ENCODE results near the gene ATP5F1D.

The ATP5F1D gene

DNA sequence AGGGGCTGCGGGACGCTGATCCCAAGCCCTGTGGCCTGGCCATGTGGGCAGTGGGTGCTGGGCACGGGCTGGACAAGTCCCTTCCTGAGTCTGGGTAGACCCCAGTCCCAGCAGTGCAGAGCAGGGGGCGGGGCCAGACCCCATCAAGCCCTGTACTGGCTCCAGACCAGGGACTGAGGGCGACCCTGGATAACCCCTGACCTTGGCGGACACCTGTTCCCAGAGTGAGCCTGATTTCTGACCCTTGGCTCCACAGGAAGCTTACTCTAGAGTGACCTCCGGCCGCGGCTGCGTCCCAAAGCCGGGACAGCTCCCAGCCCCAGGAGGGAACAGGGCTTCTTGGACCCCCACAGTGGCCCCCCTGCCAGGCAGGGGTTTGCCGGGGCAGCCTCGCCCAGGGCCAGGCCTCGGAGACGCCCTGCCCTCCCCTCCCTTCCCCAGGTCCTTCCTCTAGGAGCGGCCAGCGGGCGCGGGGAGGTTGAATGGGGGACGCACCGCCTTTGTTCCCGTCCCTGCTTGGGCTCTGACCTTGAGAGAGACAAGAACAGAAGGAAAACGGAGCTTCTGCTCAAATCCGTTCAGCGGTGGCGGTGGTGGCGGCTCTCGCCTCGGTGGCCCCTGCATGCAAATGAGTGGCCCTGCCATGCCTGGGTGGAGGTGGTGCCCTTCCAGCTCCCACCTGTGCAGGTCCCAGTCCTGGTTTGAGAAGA lies 41.8 kb downstream of the ATP5F1D start:
- no peak for DNase-seq (ENCODE audit: low spot score)

DNA sequence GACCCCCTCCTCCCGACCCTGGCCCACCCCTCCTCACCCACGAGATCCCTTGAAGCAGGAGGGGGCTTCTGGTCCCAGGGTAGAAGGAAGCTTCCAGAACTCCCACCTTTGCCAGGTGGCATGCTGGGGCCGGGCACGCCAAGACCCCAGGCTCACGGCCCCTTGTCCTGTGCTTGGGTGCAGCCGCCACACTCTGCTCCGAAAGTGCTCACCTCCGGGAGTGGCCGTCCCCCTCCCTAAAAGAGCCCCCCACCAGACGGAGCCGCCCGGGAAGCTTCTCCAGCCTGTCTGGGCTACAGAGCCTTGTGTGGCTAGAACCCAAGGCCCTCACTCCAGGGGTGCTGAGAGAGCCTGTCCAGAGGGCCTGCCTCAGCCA lies 42.4 kb downstream of the ATP5F1D start:
- no peak for DNase-seq (ENCODE audit: low spot score)

DNA sequence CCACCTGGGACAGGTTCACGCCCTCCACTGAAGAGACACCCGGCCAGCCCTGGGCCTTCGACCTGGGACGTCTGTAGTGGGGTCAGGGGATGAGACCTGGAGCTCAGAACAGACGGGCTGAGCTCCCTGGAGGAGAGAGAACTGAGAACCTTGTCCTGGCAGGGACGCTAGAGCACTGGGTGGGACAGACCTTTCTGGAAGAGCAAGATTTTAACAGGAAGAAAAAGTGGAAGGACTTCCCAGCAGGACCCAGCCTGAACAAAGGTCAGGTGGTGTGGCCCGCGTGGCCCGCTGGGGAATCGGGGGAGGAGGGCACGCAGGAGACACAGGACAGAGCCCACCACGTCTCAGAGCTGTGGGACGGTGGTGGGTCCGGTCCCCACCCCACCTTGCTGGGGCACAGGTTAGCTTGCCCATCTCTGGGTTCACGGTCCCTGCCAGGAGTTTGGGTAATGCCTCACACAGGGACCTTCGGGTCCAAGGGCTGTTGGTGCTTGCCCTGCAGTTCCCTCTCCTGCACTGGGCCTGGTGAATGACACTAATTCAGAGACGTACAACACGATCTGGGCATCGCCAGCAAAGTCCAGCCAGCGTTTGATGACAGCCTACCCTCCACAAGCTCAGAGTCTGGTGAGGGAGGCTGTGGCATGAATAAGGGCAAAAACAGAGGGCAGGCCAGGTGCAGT lies 42.9 kb downstream of the ATP5F1D start:
- DNase-seq (ENCODE audit: low spot score) = no peak

DNA sequence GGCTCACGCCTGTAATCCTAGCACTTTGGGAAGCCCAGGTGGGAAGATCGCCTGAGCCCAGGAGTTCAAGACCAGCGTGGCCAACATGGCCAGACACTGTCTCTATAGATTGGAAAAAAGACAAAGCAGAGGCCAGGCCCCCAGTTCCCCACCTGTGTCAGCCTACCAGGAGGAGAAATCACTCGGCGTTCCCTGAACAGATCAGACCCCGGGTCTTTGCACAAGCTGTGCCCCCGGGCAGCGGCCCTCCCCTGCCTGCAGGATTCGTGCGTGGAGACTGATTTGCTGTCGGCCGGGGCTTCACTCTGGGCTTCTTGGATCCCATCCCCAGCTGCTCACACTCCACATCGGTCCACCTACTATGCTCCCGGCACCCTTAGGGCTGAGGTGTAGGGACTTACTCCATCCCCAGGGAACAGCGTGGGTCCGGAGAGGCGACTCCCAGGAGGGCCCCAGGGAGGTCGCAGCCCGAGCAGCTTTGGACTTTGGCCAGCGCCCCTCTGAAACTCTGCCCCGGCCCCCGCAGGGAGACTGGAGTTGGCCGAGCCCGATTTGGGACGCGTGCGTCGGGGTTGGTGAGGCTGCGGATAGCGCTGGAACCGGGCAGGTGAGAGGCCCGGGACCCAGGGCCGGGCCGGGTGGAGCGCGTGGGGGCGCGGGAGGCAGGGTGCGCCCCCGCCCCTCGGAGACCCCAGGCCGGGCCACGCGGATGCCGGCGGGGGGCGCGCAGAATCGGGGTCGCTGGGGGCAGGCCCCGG lies 43.6 kb downstream of the ATP5F1D start:
- no peak for DNase-seq (ENCODE audit: low spot score)

DNA sequence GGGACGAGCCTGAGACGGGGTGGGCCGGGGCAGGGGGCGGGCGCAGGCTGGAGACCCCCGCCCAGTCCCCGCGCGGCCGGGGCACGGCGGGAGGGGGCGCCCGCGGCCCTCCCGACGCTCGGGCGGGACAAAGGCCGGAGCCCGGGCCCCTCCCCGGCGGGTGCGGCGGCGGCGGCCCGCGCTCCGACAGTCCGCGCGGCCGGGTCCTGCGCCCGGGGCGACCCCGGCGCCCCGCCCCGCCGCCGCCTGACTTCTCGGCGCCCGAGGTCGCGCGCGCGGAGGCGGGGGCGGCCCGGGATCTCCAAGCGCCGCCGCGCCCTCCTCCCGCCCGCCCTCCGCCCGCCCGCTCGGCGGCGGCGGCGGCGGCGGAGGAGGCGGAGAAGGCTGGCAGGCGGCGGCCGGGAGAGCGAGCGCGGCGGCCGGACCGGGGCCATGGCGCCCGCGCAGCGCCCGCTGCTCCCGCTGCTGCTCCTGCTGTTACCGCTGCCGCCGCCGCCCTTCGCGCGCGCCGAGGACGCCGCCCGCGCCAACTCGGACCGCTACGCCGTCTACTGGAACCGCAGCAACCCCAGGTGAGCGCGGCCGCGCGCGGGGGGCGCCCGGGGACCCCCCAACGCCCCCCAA lies 44.3 kb downstream of the ATP5F1D start, which contains the start of gene EFNA2:
Gene EFNA2, plus strand, starts transcription at position 137 of the 624 bp plus-strand sequence. Its CDS starts 296 bp downstream, at position 433.
- DNase-seq (ENCODE audit: low spot score) = peak; percentile 56

DNA sequence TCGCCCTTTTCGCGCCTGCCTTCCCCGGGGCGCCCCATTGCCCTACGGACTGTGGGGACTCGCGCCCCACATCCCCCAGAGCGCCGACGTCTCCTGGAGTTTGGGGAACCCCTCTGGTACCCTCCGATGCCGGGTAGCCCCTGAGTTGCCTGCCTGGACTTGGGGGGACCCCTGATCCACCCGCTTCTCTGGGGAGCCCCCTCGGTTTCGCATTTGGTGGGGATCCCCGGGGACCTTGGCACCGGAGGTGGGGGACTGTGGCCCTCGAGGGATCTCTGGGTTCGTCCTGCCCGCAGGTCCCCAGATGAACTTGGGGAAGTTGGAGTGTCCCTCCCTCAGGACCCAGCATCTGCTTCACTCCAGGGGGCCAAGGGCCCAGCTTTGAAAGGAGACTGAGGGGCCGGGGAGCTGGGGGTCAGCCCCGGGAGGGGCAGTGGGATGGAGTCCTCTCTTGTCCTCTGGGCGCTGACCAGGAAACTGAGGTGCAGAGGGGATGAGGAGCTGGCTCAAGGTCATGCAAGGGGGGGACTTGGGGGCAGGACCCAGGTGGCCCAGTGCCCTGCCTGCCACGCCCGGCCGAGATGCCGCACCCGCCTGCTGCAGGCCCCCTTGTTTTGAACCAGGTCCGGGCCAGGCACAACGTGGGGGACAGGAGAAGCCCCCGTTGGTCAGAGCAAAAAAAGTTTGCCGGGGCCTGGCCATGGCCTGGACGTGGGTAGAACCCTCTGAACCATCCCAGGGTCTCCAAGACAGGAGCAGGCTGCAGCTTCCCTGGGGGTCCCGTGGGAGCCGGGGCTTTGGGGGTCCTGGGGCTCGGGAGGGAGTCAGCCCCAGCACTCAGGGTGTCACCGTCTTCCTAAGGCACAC lies 45.2 kb downstream of the ATP5F1D start:
- DNase-seq (ENCODE audit: low spot score) = no peak

DNA sequence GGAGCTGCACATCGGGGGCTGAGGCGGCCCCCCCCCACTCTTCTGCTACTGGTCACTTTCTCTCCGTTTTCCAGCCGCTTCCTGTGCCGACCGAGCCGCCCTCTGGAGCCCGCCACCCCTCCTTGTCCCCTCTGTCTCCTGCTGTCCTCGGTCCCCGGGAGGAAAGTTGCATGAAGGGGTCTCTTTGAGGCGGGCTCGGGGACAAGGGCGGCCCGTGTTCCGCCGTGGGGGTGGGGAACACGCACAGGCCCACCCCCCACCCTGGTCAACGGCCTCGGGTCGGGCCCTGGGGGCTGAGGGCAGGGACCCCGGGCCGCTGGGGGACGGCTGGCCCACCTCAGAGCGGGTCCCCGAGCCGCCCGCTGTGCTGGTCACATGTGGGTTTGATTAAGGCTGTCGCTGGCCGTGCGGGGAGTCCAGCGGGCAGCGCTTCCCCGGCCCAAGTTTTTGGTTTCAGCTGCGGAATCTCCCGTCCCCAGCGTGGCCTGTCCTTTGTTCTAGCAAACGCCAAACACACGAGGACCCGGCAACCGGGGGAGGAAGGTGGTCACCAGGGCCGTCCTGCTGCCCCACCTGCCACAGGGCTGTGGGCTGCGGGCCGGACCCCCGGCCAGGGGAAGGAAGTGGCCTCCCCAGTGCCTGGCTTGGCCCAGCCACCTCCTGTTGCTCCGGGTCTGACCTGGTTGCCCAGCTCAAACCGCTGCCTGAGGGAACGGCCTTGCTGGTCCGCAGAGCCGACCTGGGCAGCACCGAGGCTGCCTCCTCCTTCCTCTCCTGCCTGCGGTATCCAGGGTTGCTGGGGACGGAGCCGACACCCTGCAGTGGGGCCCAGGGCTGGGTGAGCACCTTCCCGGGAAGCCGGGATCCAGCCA lies 46.0 kb downstream of the ATP5F1D start:
- DNase-seq (ENCODE audit: low spot score) = peak; percentile 70

DNA sequence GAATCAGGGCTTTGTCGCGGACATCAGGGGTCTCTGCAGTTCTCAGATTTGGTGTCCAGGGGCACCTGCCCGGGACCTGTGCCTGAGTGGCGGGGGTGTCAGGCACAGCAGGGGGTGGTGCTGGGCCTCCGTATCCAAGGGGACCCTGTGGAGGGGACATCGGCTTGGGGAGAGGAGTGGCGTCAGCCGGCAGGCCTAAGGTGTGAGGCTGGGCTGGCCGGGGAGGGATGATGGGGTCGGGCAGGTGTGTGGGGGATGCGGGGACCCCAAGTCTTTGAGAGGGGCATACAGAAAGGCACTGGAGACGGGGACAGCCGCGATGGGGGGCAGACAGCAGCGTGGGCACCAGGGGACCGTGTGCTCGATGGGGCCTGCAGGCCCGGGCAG lies 46.7 kb downstream of the ATP5F1D start:
- no peak for DNase-seq (ENCODE audit: low spot score)

DNA sequence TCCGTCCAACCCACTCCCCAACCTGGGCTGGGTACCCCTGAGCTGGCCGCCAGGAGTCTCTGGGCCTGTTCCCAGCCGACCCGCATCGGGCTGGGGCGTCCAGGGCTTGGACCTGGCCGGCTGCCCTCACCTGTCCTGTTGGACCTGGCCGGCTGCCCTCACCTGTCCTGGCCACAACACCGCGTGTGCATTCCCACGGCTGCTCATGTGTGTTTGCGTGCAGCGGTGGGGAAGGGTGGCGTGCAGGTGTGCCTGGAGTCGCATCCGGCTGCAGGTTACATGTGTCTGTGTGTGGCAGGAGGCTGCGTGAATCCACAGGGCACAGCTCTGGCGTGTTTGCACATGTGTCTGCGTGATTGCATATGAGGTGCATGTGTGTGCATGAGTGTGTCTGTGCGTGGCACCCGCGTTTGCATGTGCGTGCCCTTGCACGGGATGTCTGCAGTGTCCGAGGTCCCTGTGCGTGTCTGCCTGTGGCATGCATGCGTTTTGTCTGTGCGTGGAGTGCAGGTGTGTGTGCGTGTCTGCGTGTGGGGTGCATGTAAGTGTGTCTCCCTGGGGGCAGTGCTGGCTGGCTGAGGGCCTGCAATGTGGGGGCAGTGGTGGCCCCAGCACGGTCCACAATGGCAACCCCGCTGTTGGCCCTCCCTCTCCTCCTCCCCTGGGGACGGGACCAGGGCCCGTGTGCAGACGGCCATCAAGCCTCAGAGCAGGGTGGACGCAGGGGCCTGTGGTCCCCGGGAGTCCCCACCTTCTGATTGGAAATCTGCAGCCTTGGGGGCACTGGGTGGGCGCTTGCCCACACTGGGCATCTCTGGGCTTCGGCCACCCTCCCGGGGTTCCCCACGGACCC lies 47.5 kb downstream of the ATP5F1D start:
- DNase-seq (ENCODE audit: low spot score) = no peak

DNA sequence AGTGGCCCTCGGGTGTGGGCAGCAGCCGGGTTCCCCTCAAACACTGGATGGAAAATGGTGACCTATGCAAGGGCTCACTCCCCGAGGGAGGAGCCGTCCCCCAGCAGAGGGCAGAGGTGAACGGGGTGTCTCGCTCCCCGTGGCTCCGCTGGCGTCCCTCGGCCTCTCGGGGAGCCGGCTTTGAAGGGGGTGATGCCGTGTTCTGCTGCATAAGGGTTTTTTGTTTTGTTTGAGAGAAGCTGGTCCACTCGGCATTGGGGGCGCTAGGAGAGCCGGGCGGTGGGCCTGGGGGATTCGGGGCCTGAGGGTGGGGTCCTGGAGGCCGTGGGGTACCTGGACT lies 48.1 kb downstream of the ATP5F1D start:
- no peak for DNase-seq (ENCODE audit: low spot score)

DNA sequence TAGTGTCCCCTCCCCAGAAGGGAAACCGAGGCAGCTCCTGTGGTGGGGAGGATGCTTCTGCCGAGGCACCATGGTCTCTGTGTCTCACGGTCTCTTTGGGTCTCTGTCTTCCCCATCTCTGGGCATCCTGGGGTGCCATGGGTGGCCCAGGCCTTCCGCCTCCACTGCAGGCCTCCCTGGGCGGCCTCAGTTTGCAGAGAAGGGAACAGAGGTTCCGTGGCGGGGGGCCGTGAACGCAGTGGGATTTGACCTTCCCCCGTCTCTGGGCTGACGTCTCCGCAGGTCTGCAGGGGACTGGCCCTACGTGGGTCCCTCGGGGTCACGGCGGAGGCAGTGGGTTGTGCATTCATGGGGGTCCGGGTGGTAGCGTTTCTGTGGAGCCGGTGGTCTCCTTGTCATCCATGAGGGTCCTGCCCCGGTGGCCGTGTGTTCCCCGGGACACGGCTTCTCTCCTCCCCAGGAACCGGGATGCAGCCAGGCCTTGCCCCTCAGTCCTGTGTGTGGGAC lies 48.7 kb downstream of the ATP5F1D start:
- DNase-seq (ENCODE audit: low spot score) = no peak

DNA sequence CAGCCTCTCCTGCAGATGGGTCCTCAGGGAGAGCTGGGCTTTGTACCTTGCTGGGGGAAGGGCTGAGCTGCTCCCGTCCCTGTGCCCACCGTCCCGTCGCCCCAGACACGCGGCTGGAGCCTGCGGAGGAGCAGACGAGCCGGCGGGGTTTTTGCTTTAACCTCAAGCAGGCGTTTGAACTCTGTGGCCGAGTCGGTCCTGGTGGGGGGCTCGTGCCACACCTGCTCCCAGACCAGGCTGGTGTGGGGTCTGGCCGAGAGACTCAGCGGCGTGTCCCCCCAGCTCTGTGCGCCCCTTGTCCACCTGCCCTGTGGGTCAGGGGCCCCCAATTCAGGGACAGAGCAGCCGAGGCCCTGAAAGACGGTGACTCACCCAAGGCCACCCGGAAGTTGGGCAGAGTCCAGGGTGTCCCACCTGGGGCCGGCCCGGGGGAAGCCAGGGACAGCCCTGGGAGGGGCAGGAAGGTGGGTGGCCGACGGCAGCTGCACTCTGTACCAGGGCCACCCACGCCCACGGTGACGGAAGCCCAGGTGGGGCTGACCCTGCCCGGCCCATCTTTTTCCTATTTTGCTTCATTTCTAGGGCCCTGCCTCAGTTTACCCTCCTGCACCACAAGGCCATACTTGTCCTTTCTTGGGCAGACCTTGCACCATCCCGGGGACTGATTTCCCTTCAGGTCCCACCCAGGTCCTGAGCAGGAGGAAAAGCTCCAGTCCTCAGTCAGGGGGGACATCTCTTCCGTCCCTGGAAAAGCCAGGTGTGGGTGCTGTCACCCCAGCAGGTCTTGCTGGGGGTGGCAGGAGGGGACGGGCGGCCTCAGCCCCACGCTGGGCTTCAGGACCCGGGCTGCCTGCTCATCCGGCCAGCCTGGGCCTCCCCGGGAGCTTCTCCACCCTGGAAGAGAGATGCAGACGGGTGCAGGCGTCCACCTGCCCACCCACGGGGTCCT lies 49.4 kb downstream of the ATP5F1D start:
- DNase-seq (ENCODE audit: low spot score) = no peak

DNA sequence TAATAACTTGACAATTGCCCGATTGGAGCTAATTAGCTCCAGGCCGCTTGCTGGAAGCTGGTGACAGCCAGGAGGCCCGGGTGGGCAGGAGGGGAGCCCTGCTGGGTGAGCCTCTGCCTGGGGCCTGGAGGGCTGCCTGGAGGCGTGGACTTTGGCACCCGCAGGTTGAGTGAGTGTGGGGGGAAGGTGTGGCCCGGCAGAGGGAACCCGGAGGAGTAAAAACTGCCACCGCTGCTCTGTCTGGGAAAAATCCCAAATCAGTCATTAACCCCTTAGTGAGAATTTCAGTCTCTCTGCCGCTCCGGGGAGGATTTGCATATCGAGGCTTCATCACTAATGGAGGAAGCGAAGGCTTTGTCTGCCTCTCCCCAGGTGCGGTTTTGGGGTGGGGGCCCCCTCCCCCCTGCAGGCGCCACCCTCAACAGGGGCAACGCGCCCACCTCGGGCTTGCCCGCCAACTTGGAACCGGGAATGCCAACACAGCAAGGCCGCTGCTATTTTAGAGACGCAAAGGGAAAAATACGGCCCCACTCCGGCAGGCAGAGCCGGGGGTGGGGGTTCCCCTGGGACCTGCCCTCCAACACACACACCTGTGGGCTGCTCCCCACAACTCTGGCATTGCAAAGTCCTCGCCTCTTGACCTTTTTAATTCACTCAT lies 50.3 kb downstream of the ATP5F1D start:
- no peak for DNase-seq (ENCODE audit: low spot score)

DNA sequence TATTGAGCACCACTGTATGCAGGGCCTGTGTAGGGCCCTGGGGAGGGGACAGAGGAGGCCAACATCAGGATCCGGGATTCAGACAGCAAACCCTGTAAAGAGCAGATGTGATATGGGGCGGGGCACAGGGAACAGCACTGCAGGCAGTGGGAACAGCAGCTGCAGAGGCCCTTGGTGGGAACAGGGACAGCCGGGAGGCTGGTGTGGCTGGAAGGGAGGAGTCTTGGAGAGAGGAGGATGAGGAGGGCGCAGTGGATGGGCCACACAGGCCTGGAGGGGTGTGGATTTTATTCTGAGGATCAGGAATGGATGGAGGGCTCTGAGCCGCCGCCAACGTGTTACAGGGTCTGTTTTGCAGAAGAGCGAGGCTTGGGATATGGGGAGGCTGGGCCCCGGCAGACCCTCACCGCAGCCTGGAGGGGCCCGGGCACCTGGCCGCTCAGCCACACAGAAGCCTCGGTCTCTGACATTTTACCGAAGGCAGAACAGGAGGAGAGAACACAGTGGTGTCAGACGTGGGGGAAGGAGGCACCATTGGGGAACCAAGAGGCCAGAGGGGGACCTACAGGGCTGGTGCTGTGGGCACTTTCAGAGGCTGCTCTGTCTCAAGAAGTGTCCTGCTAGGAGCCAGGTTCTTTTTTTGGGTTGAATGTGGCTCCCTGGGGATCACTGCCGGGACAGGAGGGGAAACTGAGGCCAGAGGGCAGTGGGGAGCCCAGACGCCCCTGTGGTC lies 51.0 kb downstream of the ATP5F1D start:
- DNase-seq (ENCODE audit: low spot score) = no peak

DNA sequence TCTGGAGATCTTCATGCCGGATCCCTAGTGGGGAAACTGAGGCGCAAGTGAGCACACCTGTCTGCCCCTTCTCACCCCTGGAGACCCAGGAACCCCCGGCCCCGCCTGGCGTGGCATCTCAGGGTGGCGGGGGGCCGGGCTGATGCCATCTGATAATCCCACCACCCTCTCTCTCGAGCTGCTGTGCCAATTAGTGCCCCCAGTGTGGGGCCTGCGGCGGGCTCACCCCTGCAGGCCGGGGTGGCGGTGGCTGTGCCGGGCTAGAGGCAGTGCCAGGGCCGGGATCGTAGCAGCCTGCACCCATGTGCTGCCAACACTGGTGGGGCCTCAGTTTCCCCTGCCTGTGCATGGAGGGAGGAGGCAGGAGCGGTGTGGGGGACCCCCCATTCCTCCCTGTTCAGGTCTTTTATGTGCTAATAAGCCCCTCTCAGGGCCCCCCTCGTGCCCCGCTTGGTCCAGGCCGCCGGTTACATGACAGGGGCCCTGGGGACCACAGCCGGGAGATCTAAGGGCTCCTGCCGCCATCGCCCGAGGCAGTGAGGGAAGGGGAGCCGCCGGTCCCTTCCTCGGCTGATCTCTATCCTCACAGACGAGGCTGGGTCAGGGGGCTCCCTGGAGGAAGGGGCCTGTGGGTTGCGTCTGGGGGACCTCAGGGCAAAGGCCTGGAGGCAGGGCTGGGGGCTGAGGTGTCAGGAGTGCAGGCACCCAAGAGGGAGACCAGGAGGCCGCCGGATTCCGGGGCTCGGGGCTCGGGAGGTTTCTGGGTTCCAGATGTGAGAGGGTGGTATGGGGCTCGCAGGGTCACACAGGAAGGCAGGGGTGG lies 52.4 kb downstream of the ATP5F1D start:
- DNase-seq (ENCODE audit: low spot score) = no peak

Data from AG20443 (cell line).